HFFc6 (cell line): Measurements from ENCODE around the gene AFAP1L1. TPM values are rescaled to one million over a fixed set of nuclear protein-coding genes. Genes with fewer than 3 reads are reported as not detected.
A peak's percentile ranks its signal among the peaks of the same experiment; 100 is the strongest.
"Not testable (repeated sequence)": the region's sequence is repeated elsewhere in the genome, so short reads cannot be mapped to it uniquely, and the experiment has no call there.

Experiments
- DNase-seq: peaks from one replicate; pipeline ENCODE4 v3.0.0-alpha.2; 2018
- H3K27ac Mint-ChIP-seq: 2 replicates; pipeline ENCODE4 v1.8.0; 2020; ENCODE audit warnings: mild to moderate bottlenecking, mixed read lengths
- H3K27me3 Mint-ChIP-seq: 2 replicates; pipeline ENCODE4 v1.8.0; 2021; ENCODE audit warnings: mild to moderate bottlenecking, moderate library complexity, mixed read lengths; ENCODE audit not compliant: insufficient read depth
- H3K36me3 Mint-ChIP-seq: 2 replicates; pipeline ENCODE4 v1.8.0; 2021; ENCODE audit warnings: low read depth, mixed read lengths
- H3K4me1 Mint-ChIP-seq: 2 replicates; pipeline ENCODE4 v1.8.0; 2020; ENCODE audit warnings: low read depth, mixed read lengths
- H3K4me3 Mint-ChIP-seq: 2 replicates; pipeline ENCODE4 v1.8.0; 2020; ENCODE audit warnings: mild to moderate bottlenecking, moderate library complexity, mixed read lengths
- H3K9me3 Mint-ChIP-seq: 2 replicates; pipeline ENCODE4 v1.8.0; 2020; ENCODE audit warnings: mild to moderate bottlenecking, mixed read lengths
- CTCF ChIP-seq: fragments of 200-600 bp; sonication (generic); IDR thresholded peaks from 2 replicates; pipeline ENCODE4 v1.5.0; 2021; ENCODE audit warnings: antibody characterized with exemption, mild to moderate bottlenecking
- total RNA-seq, 6 experiments: library from RNA; stranded (reverse); fragmentation: NEBNext Ultra II Directional; extraction: Animal tissue kit (Norgen Biotek cat#: 25700); gene quantifications; 2 replicates in 1 of 6; 3 replicates in 5 of 6; pipeline ENCODE4 v1.2.3, GENCODE V29; 2021

AFAP1L1 gene
- total RNA-seq, 6 experiments from 2014 or later, result 3.2 to 7.5 (median 5.4) TPM

GRCh38 chr5:149387081-149387631 is 115.5 kb downstream of the AFAP1L1 start:
- Mint-ChIP-seq H3K27me3 (peaks cover 3% of the 10 kb centered on the region; the same call in 1 of the 2 replicates), H3K36me3 (no peaks in the 10 kb centered on the region), H3K4me1 (peaks cover 46% of the 10 kb centered on the region), H3K9me3 (no peaks in the 10 kb centered on the region), H3K4me3 (no peak overlapping the region; the same call in 1 of the 2 replicates), H3K27ac (peak overlapping the region; percentile 74)
- DNase-seq, result peak; percentile 53
- no peak for TF ChIP-seq CTCF

GRCh38 chr5:149387982-149388381 is 116.3 kb downstream of the AFAP1L1 start:
- no peak overlapping the region; the same call in none of the 2 replicates for H3K4me3 Mint-ChIP-seq
- H3K9me3 Mint-ChIP-seq, result no peaks in the 10 kb centered on the region
- peaks cover 46% of the 10 kb centered on the region for H3K4me1 Mint-ChIP-seq
- no peaks in the 10 kb centered on the region for H3K36me3 Mint-ChIP-seq
- peaks cover 3% of the 10 kb centered on the region; the same call in 1 of the 2 replicates for H3K27me3 Mint-ChIP-seq
- peak overlapping the region; percentile 74 for H3K27ac Mint-ChIP-seq
- TF ChIP-seq CTCF, result no peak
- peak; percentile 68 for DNase-seq

- no peak for TF ChIP-seq CTCF
- Mint-ChIP-seq H3K4me1 (peaks cover 50% of the 10 kb centered on the region), H3K9me3 (no peaks in the 10 kb centered on the region), H3K27me3 (peaks cover 3% of the 10 kb centered on the region; the same call in 1 of the 2 replicates), H3K4me3 (peak overlapping the region; percentile 2; the same call in 1 of the 2 replicates), H3K36me3 (no peaks in the 10 kb centered on the region), H3K27ac (peak overlapping the region; percentile 74)
- DNase-seq, result no peak
Measured at GRCh38 chr5:149388498-149389190, 117.0 kb downstream of the AFAP1L1 start.

GRCh38 chr5:149389552-149390495 is 118.2 kb downstream of the AFAP1L1 start:
- Mint-ChIP-seq H3K27me3 (peaks cover 3% of the 10 kb centered on the region; the same call in 1 of the 2 replicates), H3K4me3 (no peak overlapping the region), H3K27ac (no peak overlapping the region), H3K36me3 (no peaks in the 10 kb centered on the region), H3K9me3 (no peaks in the 10 kb centered on the region), H3K4me1 (peaks cover 51% of the 10 kb centered on the region)
- no peak for DNase-seq
- TF ChIP-seq CTCF, result no peak

GRCh38 chr5:149391076-149391475 is 119.4 kb downstream of the AFAP1L1 start:
- peaks cover 51% of the 10 kb centered on the region for H3K4me1 Mint-ChIP-seq
- not testable (repeated sequence) for H3K4me3 Mint-ChIP-seq, DNase-seq, H3K27me3 Mint-ChIP-seq, H3K27ac Mint-ChIP-seq, H3K9me3 Mint-ChIP-seq, H3K36me3 Mint-ChIP-seq

Other genes starting within 250 kb of the AFAP1L1 start
- 10 to 100 TPM in 4 of 6 experiments, 1 to 10 TPM in 2; 9.3 to 12.9 (median 10.7) TPM for gene SH3TC2, start 208.8 kb upstream of the AFAP1L1 start, total RNA-seq
- 10 to 100 TPM; 29.3 to 54.1 (median 48.3) TPM for gene ABLIM3, start 130.4 kb upstream of the AFAP1L1 start, total RNA-seq
- gene GRPEL2, start 73.6 kb downstream of the AFAP1L1 start, total RNA-seq, result 10 to 100 TPM; 15.6 to 18.9 (median 17.5) TPM
- 10 to 100 TPM in 5 of 6 experiments, 1 to 10 TPM in 1; 9.8 to 13.5 (median 11.0) TPM for gene PCYOX1L, start 86.2 kb downstream of the AFAP1L1 start, total RNA-seq
- under 1 TPM; 0.50 to 0.85 (median 0.76) TPM for gene IL17B, start 107.4 kb downstream of the AFAP1L1 start, total RNA-seq